Adrenal gland (tissue), 5 donors: ENCODE measurements around the gene SPATA18.

ENCODE experiments used
- POLR2A ChIP-seq, 2 donors: fragments of 450-650 bp; IDR thresholded peaks; one replicate each; pipeline ENCODE4 v1.6.1; 2017; ENCODE audit warnings: antibody characterized with exemption in 2 of 2, mild to moderate bottlenecking in 2 of 2, moderate library complexity in 1 of 2
- TF ChIP-seq, protein P1 (sequence below), 6 experiments: fragments of 450-650 bp in 4 of 6; fragments of 200-600 bp in 2 of 6; sonication (generic) in 1 of 6; IDR thresholded peaks; 1 replicate in 5 of 6; 2 replicates in 1 of 6; pipeline versions ENCODE4 v1.5.1 to v1.8.0; 2016 to 2021; ENCODE audit warnings: antibody characterized with exemption in 6 of 6, mild to moderate bottlenecking in 2 of 6, moderate library complexity in 1 of 6
- donor health status: DM: no; HTN: no; CAD: no.

DNA sequence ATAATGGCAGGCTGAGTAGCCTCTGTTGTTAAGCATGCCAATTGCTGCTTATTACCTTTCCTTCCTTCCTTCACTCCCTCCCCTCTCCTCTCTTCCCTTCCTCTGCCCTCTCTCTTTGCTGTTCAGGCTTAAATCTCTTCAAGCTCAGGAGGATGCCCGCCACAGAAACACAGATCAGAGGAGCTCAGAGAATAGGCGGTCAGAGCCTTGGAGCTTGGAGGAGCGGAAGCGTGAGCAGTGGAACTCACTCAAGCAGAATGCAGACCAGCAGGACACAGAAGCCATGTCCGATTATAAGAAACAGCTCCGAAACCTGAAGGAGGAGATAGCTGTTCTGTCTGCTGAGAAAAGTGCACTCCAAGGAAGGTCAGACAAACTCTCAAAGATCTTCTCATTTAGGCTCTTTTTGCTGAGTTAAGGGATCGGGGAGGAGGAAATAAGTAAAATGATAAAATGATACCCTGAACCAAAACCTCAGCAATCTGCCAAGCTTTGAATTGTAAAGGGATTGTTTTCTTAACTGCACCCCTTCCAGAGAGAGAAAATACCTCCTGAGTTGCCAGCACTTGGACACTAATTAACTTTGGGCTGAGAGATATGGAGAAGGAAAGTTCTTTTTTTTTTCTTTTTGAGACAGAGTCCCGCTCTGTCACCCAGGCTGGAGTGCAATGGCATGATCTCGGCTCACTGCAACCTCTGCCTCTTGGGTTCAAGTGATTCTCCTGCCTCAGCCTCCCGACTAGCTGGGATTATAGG is 20.9 kb downstream of the SPATA18 start:
- TF ChIP-seq, protein P1, sequence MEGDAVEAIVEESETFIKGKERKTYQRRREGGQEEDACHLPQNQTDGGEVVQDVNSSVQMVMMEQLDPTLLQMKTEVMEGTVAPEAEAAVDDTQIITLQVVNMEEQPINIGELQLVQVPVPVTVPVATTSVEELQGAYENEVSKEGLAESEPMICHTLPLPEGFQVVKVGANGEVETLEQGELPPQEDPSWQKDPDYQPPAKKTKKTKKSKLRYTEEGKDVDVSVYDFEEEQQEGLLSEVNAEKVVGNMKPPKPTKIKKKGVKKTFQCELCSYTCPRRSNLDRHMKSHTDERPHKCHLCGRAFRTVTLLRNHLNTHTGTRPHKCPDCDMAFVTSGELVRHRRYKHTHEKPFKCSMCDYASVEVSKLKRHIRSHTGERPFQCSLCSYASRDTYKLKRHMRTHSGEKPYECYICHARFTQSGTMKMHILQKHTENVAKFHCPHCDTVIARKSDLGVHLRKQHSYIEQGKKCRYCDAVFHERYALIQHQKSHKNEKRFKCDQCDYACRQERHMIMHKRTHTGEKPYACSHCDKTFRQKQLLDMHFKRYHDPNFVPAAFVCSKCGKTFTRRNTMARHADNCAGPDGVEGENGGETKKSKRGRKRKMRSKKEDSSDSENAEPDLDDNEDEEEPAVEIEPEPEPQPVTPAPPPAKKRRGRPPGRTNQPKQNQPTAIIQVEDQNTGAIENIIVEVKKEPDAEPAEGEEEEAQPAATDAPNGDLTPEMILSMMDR (IDR thresholded peaks at IDR 0.05), result no peak
- TF ChIP-seq POLR2A (IDR thresholded peaks at IDR 0.05), result no peak
